Fibroblast of the aortic adventitia (primary cell): ENCODE results near the gene CLASP1. TPM values are rescaled to one million over a fixed set of nuclear protein-coding genes. Genes with fewer than 3 reads are reported as not detected.

ENCODE experiments used
- DNase-seq: peaks from one replicate; pipeline ENCODE4 v3.0.0-alpha.2; 2010; ENCODE audit warnings: low read depth
- H3K4me3 ChIP-seq: 2 replicates; pipeline ENCODE4 v1.5.1; 2011; ENCODE audit warnings: low read depth, mild to moderate bottlenecking, control low read depth, low read length, moderate library complexity
- CTCF ChIP-seq: IDR thresholded peaks from 2 replicates; pipeline ENCODE4 v1.5.1; 2011; ENCODE audit warnings: mild to moderate bottlenecking, low read length, control low read depth, inconsistent platforms; ENCODE audit not compliant: insufficient read depth
- total RNA-seq: library from RNA; depleted of rRNA; stranded (reverse); fragments of >200 nt; gene quantifications from 2 replicates; pipeline ENCODE4 v1.2.3, GENCODE V29; 2012; ENCODE audit warnings: low replicate concordance

CLASP1 gene
- total RNA-seq, 1 donor = 45.6 TPM

GRCh38 chr2:121436918-121437317 lies 212.3 kb downstream of the CLASP1 start:
- H3K4me3 ChIP-seq = no peak overlapping the region
- DNase-seq = no peak
- TF ChIP-seq CTCF = no peak

GRCh38 chr2:121435790-121436189 lies 213.5 kb downstream of the CLASP1 start:
- no peak overlapping the region for H3K4me3 ChIP-seq
- no peak for TF ChIP-seq CTCF
- DNase-seq = no peak

GRCh38 chr2:121431214-121431613 lies 218.0 kb downstream of the CLASP1 start:
- no peak for TF ChIP-seq CTCF
- no peak overlapping the region for H3K4me3 ChIP-seq
- DNase-seq = no peak

- no peak for TF ChIP-seq CTCF
Observed at GRCh38 chr2:121429927-121430520, 219.2 kb downstream of the CLASP1 start.

GRCh38 chr2:121429119-121429903 lies 220.0 kb downstream of the CLASP1 start:
- peak; percentile 75 for DNase-seq
- no peak for TF ChIP-seq CTCF

More at GRCh38 chr2:121429927-121430520, 219.2 kb downstream of the CLASP1 start:
- no peak for DNase-seq
- no peak overlapping the region for H3K4me3 ChIP-seq

GRCh38 chr2:121427187-121427689 lies 222.0 kb downstream of the CLASP1 start:
- no peak overlapping the region for H3K4me3 ChIP-seq
- TF ChIP-seq CTCF = no peak
- peak; percentile 44 for DNase-seq

More at GRCh38 chr2:121429119-121429903, 220.0 kb downstream of the CLASP1 start:
- H3K4me3 ChIP-seq = no peak overlapping the region
